ENCODE data around the gene KIF4A. TPM values are rescaled to one million over a fixed set of nuclear protein-coding genes. Genes with fewer than 3 reads are reported as not detected.
"Not testable (repeated sequence)": the region's sequence is repeated elsewhere in the genome, so short reads cannot be mapped to it uniquely, and the experiment has no call there.

The KIF4A gene
- total RNA-seq, 1 experiment from 2014 or later: 25.7 TPM

GRCh38 chrX:70264784-70265183 is 25.1 kb upstream of the KIF4A start:
- H3K27me3 ChIP-seq (ENCODE audit: control insufficient read depth, insufficient read depth, low read length): no peaks in the 10 kb centered on the region
- DNase-seq: no peak
- H3K36me3 ChIP-seq (replicated peaks; ENCODE audit: control insufficient read depth, insufficient read depth, low read length): no peaks in the 10 kb centered on the region
- H3K4me3 ChIP-seq (ENCODE audit: insufficient read depth, low read depth, low read length): no peak overlapping the region

GRCh38 chrX:70268034-70268433 is 21.9 kb upstream of the KIF4A start, which contains the start of gene ARR3:
Gene ARR3, plus strand, starts transcription at chrX:70268334. Its CDS starts 1,052 bp downstream, at chrX:70269386.
- no peaks in the 10 kb centered on the region for H3K27me3 ChIP-seq (ENCODE audit: control insufficient read depth, insufficient read depth, low read length)
- no peak within 1 kb of the TSS for H3K4me3 ChIP-seq (ENCODE audit: insufficient read depth, low read depth, low read length)
- H3K36me3 ChIP-seq (replicated peaks; ENCODE audit: control insufficient read depth, insufficient read depth, low read length): no peaks in the 10 kb centered on the region
- no peak for DNase-seq

GRCh38 chrX:70274029-70274428 is 15.9 kb upstream of the KIF4A start:
- DNase-seq; H3K4me3 ChIP-seq (ENCODE audit: insufficient read depth, low read depth, low read length); H3K36me3 ChIP-seq (replicated peaks; ENCODE audit: control insufficient read depth, insufficient read depth, low read length); H3K27me3 ChIP-seq (ENCODE audit: control insufficient read depth, insufficient read depth, low read length): not testable (repeated sequence)

GRCh38 chrX:70279081-70279480 is 10.8 kb upstream of the KIF4A start:
- Histone ChIP-seq H3K4me3 (ENCODE audit: insufficient read depth, low read depth, low read length) (no peak overlapping the region), H3K27me3 (ENCODE audit: control insufficient read depth, insufficient read depth, low read length) (no peaks in the 10 kb centered on the region), H3K36me3 (replicated peaks; ENCODE audit: control insufficient read depth, insufficient read depth, low read length) (no peaks in the 10 kb centered on the region)
- no peak for DNase-seq

- Histone ChIP-seq H3K36me3 (replicated peaks; ENCODE audit: control insufficient read depth, insufficient read depth, low read length) (no peaks in the 10 kb centered on the region; the same call in 1 of the 2 replicates), H3K27me3 (ENCODE audit: control insufficient read depth, insufficient read depth, low read length) (no peaks in the 10 kb centered on the region), H3K4me3 (ENCODE audit: insufficient read depth, low read depth, low read length) (no peak overlapping the region)
- DNase-seq: no peak
Observed at GRCh38 chrX:70280573-70280972, 9.3 kb upstream of the KIF4A start.

GRCh38 chrX:70281951-70282350 is 8.0 kb upstream of the KIF4A start, which contains the start of gene RAB41:
Gene RAB41, plus strand, starts transcription at chrX:70282172. Its CDS starts 46 bp downstream, at chrX:70282218.
- Histone ChIP-seq H3K27me3 (ENCODE audit: control insufficient read depth, insufficient read depth, low read length) (no peaks in the 10 kb centered on the region), H3K36me3 (replicated peaks; ENCODE audit: control insufficient read depth, insufficient read depth, low read length) (no peaks in the 10 kb centered on the region; the same call in 1 of the 2 replicates), H3K4me3 (ENCODE audit: insufficient read depth, low read depth, low read length) (no peak within 1 kb of the TSS)
- no peak for DNase-seq

- DNase-seq: no peak
- H3K36me3 ChIP-seq (replicated peaks; ENCODE audit: control insufficient read depth, insufficient read depth, low read length): peaks cover 4% of the 10 kb centered on the region
- H3K27me3 ChIP-seq (ENCODE audit: control insufficient read depth, insufficient read depth, low read length): no peaks in the 10 kb centered on the region
- H3K4me3 ChIP-seq (ENCODE audit: insufficient read depth, low read depth, low read length): peak overlapping the region; percentile 69
Observed at GRCh38 chrX:70289168-70289792, 624 bp upstream of the KIF4A start.

GRCh38 chrX:70292788-70293187 is 2.9 kb downstream of the KIF4A start:
- Histone ChIP-seq H3K27me3 (ENCODE audit: control insufficient read depth, insufficient read depth, low read length) (no peaks in the 10 kb centered on the region), H3K4me3 (ENCODE audit: insufficient read depth, low read depth, low read length) (no peak overlapping the region), H3K36me3 (replicated peaks; ENCODE audit: control insufficient read depth, insufficient read depth, low read length) (peaks cover 1% of the 10 kb centered on the region)
- DNase-seq: no peak

GRCh38 chrX:70293621-70294020 is 3.7 kb downstream of the KIF4A start:
- Histone ChIP-seq H3K36me3 (replicated peaks; ENCODE audit: control insufficient read depth, insufficient read depth, low read length) (no peaks in the 10 kb centered on the region), H3K27me3 (ENCODE audit: control insufficient read depth, insufficient read depth, low read length) (no peaks in the 10 kb centered on the region), H3K4me3 (ENCODE audit: insufficient read depth, low read depth, low read length) (no peak overlapping the region)
- no peak for DNase-seq

- Histone ChIP-seq H3K27me3 (ENCODE audit: control insufficient read depth, insufficient read depth, low read length) (no peaks in the 10 kb centered on the region), H3K4me3 (ENCODE audit: insufficient read depth, low read depth, low read length) (no peak overlapping the region), H3K36me3 (replicated peaks; ENCODE audit: control insufficient read depth, insufficient read depth, low read length) (peaks cover 3% of the 10 kb centered on the region)
- no peak for DNase-seq
Observed at GRCh38 chrX:70301716-70302115, 11.8 kb downstream of the KIF4A start.

- H3K27me3 ChIP-seq (ENCODE audit: control insufficient read depth, insufficient read depth, low read length): no peaks in the 10 kb centered on the region
- no peak overlapping the region for H3K4me3 ChIP-seq (ENCODE audit: insufficient read depth, low read depth, low read length)
- no peaks in the 10 kb centered on the region for H3K36me3 ChIP-seq (replicated peaks; ENCODE audit: control insufficient read depth, insufficient read depth, low read length)
- DNase-seq: no peak
Observed at GRCh38 chrX:70313503-70313902, 23.6 kb downstream of the KIF4A start.

GRCh38 chrX:70322784-70323183 is 32.9 kb downstream of the KIF4A start:
- no peak overlapping the region for H3K4me3 ChIP-seq (ENCODE audit: insufficient read depth, low read depth, low read length)
- no peak for DNase-seq
- H3K27me3 ChIP-seq (ENCODE audit: control insufficient read depth, insufficient read depth, low read length): no peaks in the 10 kb centered on the region
- H3K36me3 ChIP-seq (replicated peaks; ENCODE audit: control insufficient read depth, insufficient read depth, low read length): no peaks in the 10 kb centered on the region; the same call in 1 of the 2 replicates

GRCh38 chrX:70323628-70324027 is 33.7 kb downstream of the KIF4A start:
- H3K27me3 ChIP-seq (ENCODE audit: control insufficient read depth, insufficient read depth, low read length); H3K36me3 ChIP-seq (replicated peaks; ENCODE audit: control insufficient read depth, insufficient read depth, low read length); H3K4me3 ChIP-seq (ENCODE audit: insufficient read depth, low read depth, low read length); DNase-seq: not testable (repeated sequence)

- H3K27me3 ChIP-seq (ENCODE audit: control insufficient read depth, insufficient read depth, low read length): no peaks in the 10 kb centered on the region
- no peak overlapping the region for H3K4me3 ChIP-seq (ENCODE audit: insufficient read depth, low read depth, low read length)
- H3K36me3 ChIP-seq (replicated peaks; ENCODE audit: control insufficient read depth, insufficient read depth, low read length): no peaks in the 10 kb centered on the region
- DNase-seq: no peak
Observed at GRCh38 chrX:70324326-70324725, 34.4 kb downstream of the KIF4A start.

GRCh38 chrX:70331161-70331560 is 41.3 kb downstream of the KIF4A start:
- DNase-seq: no peak
- peaks cover 1% of the 10 kb centered on the region; the same call in 1 of the 2 replicates for H3K36me3 ChIP-seq (replicated peaks; ENCODE audit: control insufficient read depth, insufficient read depth, low read length)
- H3K4me3 ChIP-seq (ENCODE audit: insufficient read depth, low read depth, low read length): no peak overlapping the region
- H3K27me3 ChIP-seq (ENCODE audit: control insufficient read depth, insufficient read depth, low read length): no peaks in the 10 kb centered on the region
